GM10248 (cell line): ENCODE data around the gene CLEC16A.
"Not testable (repeated sequence)": the region's sequence is repeated elsewhere in the genome, so short reads cannot be mapped to it uniquely, and the experiment has no call there.

Experiments used
- CTCF ChIA-PET: fragments of 300-600 bp; sonication (Branson Sonifier 250); formaldehyde crosslinking; extraction: SDS; loops from one replicate; lab custom pipeline; 2021; ENCODE audit warnings: antibody characterized with exemption; lab: Yijun Ruan, JAX
- POLR2A ChIA-PET: fragments of 350-650 bp; sonication (Branson Sonifier 250); formaldehyde crosslinking; extraction: SDS; loops from one replicate; lab custom pipeline; 2020; ENCODE audit warnings: antibody characterized with exemption; lab: Yijun Ruan, JAX
- DNase-seq: peaks from one replicate; pipeline ENCODE4 v3.0.0; 2012; ENCODE audit errors: extremely low spot score
- TF ChIP-seq, protein P1 (sequence below): IDR thresholded peaks from 2 replicates; pipeline ENCODE4 v1.5.1; 2012; ENCODE audit warnings: mild to moderate bottlenecking, low read depth; ENCODE audit errors: extremely low read depth, missing control alignments, control extremely low read depth

Gene CLEC16A

DNA sequence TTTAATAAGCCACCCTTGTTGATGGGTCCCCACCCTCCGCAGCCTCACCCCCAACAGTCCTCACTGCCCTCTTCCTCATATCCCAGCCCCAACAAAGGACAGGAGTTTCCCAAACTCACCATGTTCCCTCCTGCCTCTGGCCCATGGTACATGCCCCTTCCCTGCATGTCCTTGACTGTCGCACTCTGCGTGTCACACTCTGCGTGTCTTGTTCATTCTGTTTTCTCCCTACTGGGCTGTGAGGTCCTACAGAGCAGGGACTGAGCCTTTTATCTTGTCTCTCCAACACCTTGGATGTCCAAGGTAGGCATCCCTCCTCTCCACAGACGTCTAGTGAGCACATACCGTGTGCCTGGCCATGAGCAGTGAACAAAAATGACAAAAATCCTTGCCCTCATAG is 156.9 kb downstream of the CLEC16A start:
- POLR2A ChIA-PET = no interaction called here
- no peak for DNase-seq
- TF ChIP-seq, protein P1, sequence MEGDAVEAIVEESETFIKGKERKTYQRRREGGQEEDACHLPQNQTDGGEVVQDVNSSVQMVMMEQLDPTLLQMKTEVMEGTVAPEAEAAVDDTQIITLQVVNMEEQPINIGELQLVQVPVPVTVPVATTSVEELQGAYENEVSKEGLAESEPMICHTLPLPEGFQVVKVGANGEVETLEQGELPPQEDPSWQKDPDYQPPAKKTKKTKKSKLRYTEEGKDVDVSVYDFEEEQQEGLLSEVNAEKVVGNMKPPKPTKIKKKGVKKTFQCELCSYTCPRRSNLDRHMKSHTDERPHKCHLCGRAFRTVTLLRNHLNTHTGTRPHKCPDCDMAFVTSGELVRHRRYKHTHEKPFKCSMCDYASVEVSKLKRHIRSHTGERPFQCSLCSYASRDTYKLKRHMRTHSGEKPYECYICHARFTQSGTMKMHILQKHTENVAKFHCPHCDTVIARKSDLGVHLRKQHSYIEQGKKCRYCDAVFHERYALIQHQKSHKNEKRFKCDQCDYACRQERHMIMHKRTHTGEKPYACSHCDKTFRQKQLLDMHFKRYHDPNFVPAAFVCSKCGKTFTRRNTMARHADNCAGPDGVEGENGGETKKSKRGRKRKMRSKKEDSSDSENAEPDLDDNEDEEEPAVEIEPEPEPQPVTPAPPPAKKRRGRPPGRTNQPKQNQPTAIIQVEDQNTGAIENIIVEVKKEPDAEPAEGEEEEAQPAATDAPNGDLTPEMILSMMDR = no peak
- CTCF ChIA-PET = interaction anchor here (1.2 to 2.6 kb wide), 2 partner anchors 8 to 22 kb away, joined by 3 to 5 read pairs; no protein-coding TSS in a partner anchor

DNA sequence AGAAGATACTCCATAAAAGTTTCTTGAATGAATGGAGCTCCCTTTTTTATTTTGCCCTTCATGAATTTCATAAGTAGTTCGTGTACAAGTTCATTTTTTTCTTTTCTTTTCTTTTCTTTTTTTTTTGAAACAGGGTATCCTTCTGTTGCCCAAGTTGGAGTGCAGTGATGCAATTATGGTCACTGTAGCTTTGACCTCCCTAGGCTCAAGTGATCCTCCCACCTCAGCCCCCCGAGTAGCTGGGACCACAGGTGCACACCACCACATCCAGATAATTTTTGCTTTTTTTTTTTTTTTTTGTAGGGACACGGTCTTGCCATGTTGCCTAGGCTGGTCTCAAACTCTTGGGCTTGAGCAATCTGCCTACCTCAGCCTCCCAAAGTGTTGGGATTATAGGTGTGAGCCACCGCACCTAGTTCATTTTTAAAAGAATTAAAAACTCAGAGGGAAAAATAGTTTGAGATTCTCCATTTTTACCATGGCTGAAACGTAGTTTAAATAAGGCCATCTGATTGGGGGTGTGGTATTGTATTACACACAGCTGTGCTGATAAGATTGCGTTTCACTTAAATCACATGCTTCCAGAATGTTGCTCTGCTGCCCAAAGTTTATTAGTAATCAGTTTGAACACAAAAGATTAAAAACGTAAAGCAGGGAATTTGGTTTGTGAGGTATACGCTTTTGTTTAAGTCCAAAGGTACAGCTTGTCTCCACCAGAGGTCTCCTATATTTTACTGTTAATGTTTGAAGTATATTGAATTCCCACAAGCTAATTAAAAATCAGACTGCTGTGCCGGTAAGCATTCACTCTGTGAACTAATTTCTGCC is 157.5 kb downstream of the CLEC16A start:
- DNase-seq = no peak
- TF ChIP-seq, protein P1 = no peak
- ChIA-PET POLR2A (no interaction called here), CTCF (interaction anchor here (1.2 to 2.6 kb wide), 2 partner anchors 8 to 23 kb away, joined by 3 to 5 read pairs; no protein-coding TSS in a partner anchor)

GRCh38 chr16:11102523-11102898 is 158.1 kb downstream of the CLEC16A start:
- TF ChIP-seq, protein P1 = no peak
- DNase-seq = no peak
- ChIA-PET POLR2A (no interaction called here), CTCF (interaction anchor here (1.2 kb wide), 1 partner anchor 24 kb away, joined by 3 read pairs; no protein-coding TSS in a partner anchor)

DNA sequence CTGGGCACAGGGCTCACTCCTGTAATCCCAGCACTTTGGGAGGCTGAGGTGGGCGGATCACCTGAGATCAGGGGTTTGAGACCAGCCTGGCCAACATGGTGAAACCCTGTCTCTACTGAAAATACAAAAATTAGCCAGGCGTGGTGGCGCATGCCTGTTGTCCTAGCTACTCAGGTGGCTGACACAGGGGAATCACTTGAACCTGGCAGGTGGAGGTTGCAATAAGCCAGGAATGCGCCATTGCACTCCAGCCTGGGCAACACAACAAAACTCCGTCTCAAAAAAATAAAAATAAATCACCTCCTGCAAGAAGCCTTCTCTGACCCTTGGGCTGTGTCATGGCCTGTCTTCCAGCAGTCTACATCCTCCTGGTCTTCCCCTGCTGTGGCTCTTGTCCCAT is 158.9 kb downstream of the CLEC16A start:
- not testable (repeated sequence) for DNase-seq
- CTCF ChIA-PET = interaction anchor here (1.3 kb wide), 1 partner anchor 15 kb away, joined by 3 read pairs; no protein-coding TSS in a partner anchor
- POLR2A ChIA-PET = interaction anchor here (2.9 kb wide), 1 partner anchor 8 kb away, joined by 13 read pairs; no protein-coding TSS in a partner anchor

GRCh38 chr16:11104168-11105037 is 160.0 kb downstream of the CLEC16A start:
- DNase-seq = no peak
- TF ChIP-seq, protein P1 = no peak
- POLR2A ChIA-PET = interaction anchor here (0.6 to 2.9 kb wide), 8 partner anchors 10 to 1908 kb away, joined by 3 to 13 read pairs (median 4); no protein-coding TSS in a partner anchor
- CTCF ChIA-PET = interaction anchor here (0.7 to 1.6 kb wide), 8 partner anchors 9 to 252 kb away, joined by 3 to 6 read pairs (median 3); no protein-coding TSS in a partner anchor

GRCh38 chr16:11105038-11105903 is 160.9 kb downstream of the CLEC16A start:
- DNase-seq = peak; percentile 65
- TF ChIP-seq, protein P1 = no peak
- CTCF ChIA-PET = interaction anchor here (0.7 to 1.6 kb wide), 8 partner anchors 10 to 251 kb away, joined by 3 to 6 read pairs (median 3); no protein-coding TSS in a partner anchor
- POLR2A ChIA-PET = interaction anchor here (0.6 to 2.9 kb wide), 9 partner anchors 10 to 1909 kb away, joined by 3 to 13 read pairs (median 4); no protein-coding TSS in a partner anchor
